Right lobe of liver (tissue), 4 donors: ENCODE data around the gene OVCA2.

ENCODE experiments used
- CTCF ChIP-seq, 4 donors: fragments of 200-600 bp in 3 of 4; fragments of 450-650 bp in 1 of 4; IDR thresholded peaks; one replicate each; pipeline versions ENCODE4 v1.5.1 to v1.8.0; 2016 to 2022; ENCODE audit warnings: antibody characterized with exemption in 4 of 4, mild to moderate bottlenecking in 2 of 4
- POLR2A ChIP-seq: fragments of 450-650 bp; IDR thresholded peaks from one replicate; pipeline ENCODE4 v1.6.1; 2017; ENCODE audit warnings: antibody characterized with exemption, mild to moderate bottlenecking
- donor health status: DM: no; HTN: no; CAD: no.
- donor health status: DM: no; HTN: no; CAD: no.
- donor health status: DM: no; HTN: yes; CAD: no.

- TF ChIP-seq CTCF (IDR thresholded peaks at IDR 0.05), result no peak
- no peak for TF ChIP-seq POLR2A
Observed at GRCh38 chr17:2044263-2044894, 2.6 kb downstream of the OVCA2 start.
